ENCODE results near the gene ASAH2.

DNA sequence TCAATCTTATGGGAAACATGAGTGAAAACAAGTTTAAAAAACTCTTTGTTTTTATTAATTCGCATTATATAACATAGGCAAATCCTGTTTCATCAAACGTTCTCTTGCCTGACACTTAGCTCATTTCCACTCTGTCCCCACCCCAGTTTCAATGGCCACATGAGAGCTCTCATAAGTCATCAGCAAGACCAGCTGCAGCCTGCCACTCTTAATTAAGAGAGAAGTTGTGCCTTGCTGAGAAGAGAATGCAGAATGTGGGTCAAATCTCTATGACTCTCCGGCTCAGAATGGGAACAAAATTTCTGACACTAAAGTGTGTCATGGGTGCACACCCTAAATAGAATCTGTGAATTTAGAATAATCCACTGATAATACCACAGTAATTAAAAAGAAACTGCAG lies 39.6 kb downstream of the ASAH2 start:
- TF ChIP-seq, protein P1, sequence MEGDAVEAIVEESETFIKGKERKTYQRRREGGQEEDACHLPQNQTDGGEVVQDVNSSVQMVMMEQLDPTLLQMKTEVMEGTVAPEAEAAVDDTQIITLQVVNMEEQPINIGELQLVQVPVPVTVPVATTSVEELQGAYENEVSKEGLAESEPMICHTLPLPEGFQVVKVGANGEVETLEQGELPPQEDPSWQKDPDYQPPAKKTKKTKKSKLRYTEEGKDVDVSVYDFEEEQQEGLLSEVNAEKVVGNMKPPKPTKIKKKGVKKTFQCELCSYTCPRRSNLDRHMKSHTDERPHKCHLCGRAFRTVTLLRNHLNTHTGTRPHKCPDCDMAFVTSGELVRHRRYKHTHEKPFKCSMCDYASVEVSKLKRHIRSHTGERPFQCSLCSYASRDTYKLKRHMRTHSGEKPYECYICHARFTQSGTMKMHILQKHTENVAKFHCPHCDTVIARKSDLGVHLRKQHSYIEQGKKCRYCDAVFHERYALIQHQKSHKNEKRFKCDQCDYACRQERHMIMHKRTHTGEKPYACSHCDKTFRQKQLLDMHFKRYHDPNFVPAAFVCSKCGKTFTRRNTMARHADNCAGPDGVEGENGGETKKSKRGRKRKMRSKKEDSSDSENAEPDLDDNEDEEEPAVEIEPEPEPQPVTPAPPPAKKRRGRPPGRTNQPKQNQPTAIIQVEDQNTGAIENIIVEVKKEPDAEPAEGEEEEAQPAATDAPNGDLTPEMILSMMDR (IDR thresholded peaks at IDR 0.05): no peak
- TF ChIP-seq POLR2A (IDR thresholded peaks at IDR 0.05): no peak
